ENCODE measurements around the gene SLC28A1.

Gene SLC28A1

GRCh38 chr15:84955089-84955848 lies 70.8 kb downstream of the SLC28A1 start:
- H3K36me3 ChIP-seq = no peaks in the 10 kb centered on the region
- H3K4me3 ChIP-seq (ENCODE audit: low read depth, low read length) = peak overlapping the region; percentile 15; the same call in 1 of the 2 replicates
- no peaks in the 10 kb centered on the region for H3K27me3 ChIP-seq (ENCODE audit: insufficient read depth, low read depth, severe bottlenecking)
- no peak overlapping the region for H3K27ac ChIP-seq
- DNase-seq = peak; percentile 79
- no peaks in the 10 kb centered on the region for H3K9me3 ChIP-seq (ENCODE audit: severe bottlenecking)
- peak; percentile 91 for TF ChIP-seq CTCF (IDR thresholded peaks at IDR 0.05; ENCODE audit: low read depth, low read length)

GRCh38 chr15:84956199-84956598 lies 71.7 kb downstream of the SLC28A1 start:
- TF ChIP-seq CTCF (IDR thresholded peaks at IDR 0.05; ENCODE audit: low read depth, low read length) = no peak

GRCh38 chr15:84960391-84961113 lies 76.1 kb downstream of the SLC28A1 start:
- H3K4me3 ChIP-seq (ENCODE audit: low read depth, low read length) = no peak overlapping the region
- no peaks in the 10 kb centered on the region for H3K36me3 ChIP-seq
- no peaks in the 10 kb centered on the region for H3K27me3 ChIP-seq (ENCODE audit: insufficient read depth, low read depth, severe bottlenecking)
- peaks cover 3% of the 10 kb centered on the region for H3K9me3 ChIP-seq (ENCODE audit: severe bottlenecking)
- no peak for TF ChIP-seq CTCF (IDR thresholded peaks at IDR 0.05; ENCODE audit: low read depth, low read length)
- no peak overlapping the region for H3K27ac ChIP-seq
- no peak for DNase-seq

More at GRCh38 chr15:84956199-84956598, 71.7 kb downstream of the SLC28A1 start:
- no peaks in the 10 kb centered on the region for H3K27me3 ChIP-seq (ENCODE audit: insufficient read depth, low read depth, severe bottlenecking)
- no peak for DNase-seq
- no peak overlapping the region for H3K27ac ChIP-seq
- no peaks in the 10 kb centered on the region for H3K9me3 ChIP-seq (ENCODE audit: severe bottlenecking)
- H3K36me3 ChIP-seq = no peaks in the 10 kb centered on the region
- H3K4me3 ChIP-seq (ENCODE audit: low read depth, low read length) = no peak overlapping the region

GRCh38 chr15:84961114-84961452 lies 76.6 kb downstream of the SLC28A1 start:
- peaks cover 3% of the 10 kb centered on the region for H3K9me3 ChIP-seq (ENCODE audit: severe bottlenecking)
- no peak overlapping the region for H3K4me3 ChIP-seq (ENCODE audit: low read depth, low read length)

GRCh38 chr15:84961707-84962106 lies 77.2 kb downstream of the SLC28A1 start:
- no peak for DNase-seq
- no peak overlapping the region for H3K27ac ChIP-seq
- H3K9me3 ChIP-seq (ENCODE audit: severe bottlenecking) = peaks cover 6% of the 10 kb centered on the region
- no peak overlapping the region for H3K4me3 ChIP-seq (ENCODE audit: low read depth, low read length)
- no peaks in the 10 kb centered on the region for H3K27me3 ChIP-seq (ENCODE audit: insufficient read depth, low read depth, severe bottlenecking)
- H3K36me3 ChIP-seq = no peaks in the 10 kb centered on the region
- no peak for TF ChIP-seq CTCF (IDR thresholded peaks at IDR 0.05; ENCODE audit: low read depth, low read length)

More at GRCh38 chr15:84961114-84961452, 76.6 kb downstream of the SLC28A1 start:
- Histone ChIP-seq H3K36me3 (no peaks in the 10 kb centered on the region), H3K27me3 (ENCODE audit: insufficient read depth, low read depth, severe bottlenecking) (no peaks in the 10 kb centered on the region), H3K27ac (no peak overlapping the region)
- DNase-seq = no peak
- TF ChIP-seq CTCF (IDR thresholded peaks at IDR 0.05; ENCODE audit: low read depth, low read length) = no peak
